SK-N-MC (cell line): Measurements from ENCODE around the gene ERH.

Experiments used
- DNase-seq: peaks from one replicate; pipeline ENCODE4 v3.0.0-alpha.2; 2011; ENCODE audit warnings: low read depth, low spot score
- H3K27ac ChIP-seq: fragments of 200-600 bp; sonication (generic); 2 replicates; pipeline ENCODE4 v1.5.1; 2016; ENCODE audit warnings: mixed run types
- H3K36me3 ChIP-seq: fragments of 200-600 bp; sonication (generic); 2 replicates; pipeline ENCODE4 v1.6.1; 2017; ENCODE audit warnings: antibody characterized with exemption, low read length, mixed read lengths; ENCODE audit not compliant: insufficient read depth
- H3K4me3 ChIP-seq: fragments of 200-600 bp; sonication (generic); 2 replicates; pipeline ENCODE4 v1.5.1; 2016
- H3K9ac ChIP-seq: fragments of 200-600 bp; sonication (generic); 2 replicates; pipeline ENCODE4 v1.8.0; 2017; ENCODE audit warnings: mixed run types, mixed read lengths; ENCODE audit not compliant: insufficient read length
- H3K9me3 ChIP-seq: fragments of 200-600 bp; sonication (generic); 2 replicates; pipeline ENCODE4 v1.6.1; 2017; ENCODE audit warnings: low read depth, mild to moderate bottlenecking, antibody characterized with exemption, low read length, moderate library complexity, mixed read lengths
- EZH2 ChIP-seq: fragments of 200-600 bp; sonication (generic); IDR thresholded peaks from one replicate; pipeline ENCODE4 v1.6.1; 2017; ENCODE audit warnings: antibody characterized with exemption
- FOXP2 ChIP-seq: optimal IDR thresholded peaks from 2 replicates; pipeline ENCODE3; 2011; ENCODE audit warnings: mild to moderate bottlenecking, moderate library complexity; ENCODE audit not compliant: insufficient read depth; ENCODE audit errors: extremely low read length, control extremely low read depth
- POLR2AphosphoS5 ChIP-seq: IDR thresholded peaks from 2 replicates; pipeline ENCODE4 v1.6.1; 2012; ENCODE audit warnings: mild to moderate bottlenecking, low read depth, low read length, borderline replicate concordance

ERH gene

DNA sequence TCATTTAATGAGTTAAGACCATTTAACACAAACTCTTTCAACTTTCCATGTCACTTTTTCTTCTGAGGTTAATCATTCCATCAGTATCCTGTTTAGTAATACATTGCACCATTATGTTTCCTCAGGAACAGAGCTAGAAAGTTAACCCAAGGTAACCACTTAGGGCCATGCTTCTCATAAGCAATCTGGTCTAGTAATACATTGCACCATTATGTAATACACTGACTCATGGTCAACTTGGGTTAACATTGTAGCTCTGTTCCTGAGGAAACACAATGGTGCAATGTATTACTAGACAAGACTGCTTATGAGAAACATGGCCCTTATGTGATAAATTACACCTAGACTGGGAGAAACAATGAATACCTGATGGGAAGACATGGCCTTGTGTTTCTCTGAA lies 21.7 kb downstream of the ERH start:
- peaks cover 65% of the 10 kb centered on the region for H3K36me3 ChIP-seq
- H3K9me3 ChIP-seq = no peaks in the 10 kb centered on the region
- H3K4me3 ChIP-seq = no peak overlapping the region
- no peak for DNase-seq
- no peak overlapping the region for H3K9ac ChIP-seq
- TF ChIP-seq FOXP2 (no peak), POLR2AphosphoS5 (no peak), EZH2 (no peak)
- no peak overlapping the region for H3K27ac ChIP-seq

DNA sequence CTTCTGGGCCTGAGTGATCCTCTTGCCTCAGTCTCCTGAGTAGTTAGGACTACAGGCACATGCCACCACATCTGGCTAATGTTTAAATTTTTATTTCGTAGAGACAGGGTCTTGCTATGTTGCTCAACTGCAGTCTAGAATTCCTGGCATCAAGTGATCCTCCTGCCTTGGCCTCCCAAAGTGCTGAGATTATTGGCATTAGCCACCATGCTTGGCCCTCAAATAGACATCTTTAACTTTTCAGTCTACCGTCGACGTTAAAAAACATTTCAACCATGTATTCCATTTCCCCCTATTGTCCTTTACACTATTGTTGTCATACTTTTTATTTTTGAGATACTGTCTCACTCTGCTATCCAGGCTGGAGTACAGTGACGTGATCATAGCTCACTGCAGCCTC lies 22.4 kb downstream of the ERH start:
- Histone ChIP-seq H3K9ac (no peak overlapping the region), H3K9me3 (no peaks in the 10 kb centered on the region), H3K36me3 (peaks cover 58% of the 10 kb centered on the region), H3K27ac (no peak overlapping the region), H3K4me3 (no peak overlapping the region)
- TF ChIP-seq EZH2 (no peak), POLR2AphosphoS5 (no peak; the same call in 1 of the 2 replicates), FOXP2 (no peak)
- no peak for DNase-seq

DNA sequence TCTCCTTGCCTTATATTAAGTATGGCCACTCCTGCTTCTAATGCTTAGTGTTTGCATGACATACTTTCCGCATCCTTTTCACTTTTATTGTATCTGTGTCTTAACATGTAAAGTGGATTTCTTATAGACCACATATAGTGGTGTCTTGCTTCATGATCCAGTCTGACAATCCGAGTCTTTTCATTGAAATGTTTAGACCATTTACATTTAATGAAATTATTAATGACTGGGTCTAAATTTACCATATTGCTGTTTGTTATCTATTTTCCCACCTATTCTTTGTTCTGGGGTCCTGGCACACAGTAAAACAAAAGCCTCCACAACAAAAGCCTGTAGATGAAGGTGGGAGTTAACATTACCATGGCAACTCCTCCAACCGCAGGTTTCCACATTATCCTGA lies 22.9 kb downstream of the ERH start:
- no peak for DNase-seq
- Histone ChIP-seq H3K9ac (no peak overlapping the region), H3K9me3 (no peaks in the 10 kb centered on the region), H3K4me3 (no peak overlapping the region), H3K27ac (no peak overlapping the region), H3K36me3 (peaks cover 53% of the 10 kb centered on the region)
- TF ChIP-seq EZH2 = no peak
- no peak for TF ChIP-seq POLR2AphosphoS5
- no peak for TF ChIP-seq FOXP2

DNA sequence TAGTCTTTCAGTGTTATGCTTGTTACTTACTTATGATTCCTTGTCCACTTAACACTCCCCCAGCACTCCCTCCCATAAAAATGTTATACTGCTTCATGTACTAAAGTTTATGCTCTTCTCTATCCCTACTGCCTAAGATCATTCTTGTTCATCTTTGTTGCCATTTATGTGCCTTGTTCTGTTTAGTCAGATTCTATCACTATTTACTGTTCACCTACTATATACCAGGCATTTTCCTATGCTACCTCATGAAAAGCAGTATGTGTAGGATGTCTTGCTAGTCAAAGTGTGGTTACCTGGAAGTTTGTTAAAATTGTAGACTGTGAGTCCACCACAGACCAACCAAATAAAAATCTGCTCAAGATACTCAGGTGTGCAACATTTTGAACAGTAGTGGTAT lies 23.9 kb downstream of the ERH start:
- H3K27ac ChIP-seq = no peak overlapping the region
- H3K9ac ChIP-seq = no peak overlapping the region
- no peak overlapping the region for H3K4me3 ChIP-seq
- no peaks in the 10 kb centered on the region for H3K9me3 ChIP-seq
- no peak for DNase-seq
- H3K36me3 ChIP-seq = peaks cover 43% of the 10 kb centered on the region
- TF ChIP-seq EZH2 (no peak), FOXP2 (no peak), POLR2AphosphoS5 (no peak)

DNA sequence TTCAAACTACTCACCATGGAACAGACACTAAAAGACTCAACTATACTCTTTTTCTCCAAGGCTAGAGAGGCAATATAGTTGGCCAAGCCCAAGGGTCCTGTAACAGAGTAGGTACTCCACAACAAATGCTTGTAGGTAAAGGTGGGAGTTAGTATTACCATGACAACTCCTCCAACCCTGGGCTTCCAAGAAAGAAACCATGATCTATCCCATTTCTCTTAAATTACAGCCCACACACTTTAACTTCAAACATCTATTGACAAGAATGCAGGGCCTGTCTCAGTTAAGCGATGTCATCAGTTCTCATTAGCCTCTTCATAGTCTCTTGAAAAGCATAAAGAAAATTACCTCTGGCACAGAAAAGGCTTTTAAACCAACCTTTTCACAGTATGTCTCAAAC lies 25.0 kb downstream of the ERH start:
- Histone ChIP-seq H3K27ac (no peak overlapping the region), H3K4me3 (no peak overlapping the region), H3K9me3 (no peaks in the 10 kb centered on the region), H3K9ac (no peak overlapping the region), H3K36me3 (peaks cover 33% of the 10 kb centered on the region)
- TF ChIP-seq POLR2AphosphoS5 (no peak), FOXP2 (no peak), EZH2 (no peak)
- no peak for DNase-seq

DNA sequence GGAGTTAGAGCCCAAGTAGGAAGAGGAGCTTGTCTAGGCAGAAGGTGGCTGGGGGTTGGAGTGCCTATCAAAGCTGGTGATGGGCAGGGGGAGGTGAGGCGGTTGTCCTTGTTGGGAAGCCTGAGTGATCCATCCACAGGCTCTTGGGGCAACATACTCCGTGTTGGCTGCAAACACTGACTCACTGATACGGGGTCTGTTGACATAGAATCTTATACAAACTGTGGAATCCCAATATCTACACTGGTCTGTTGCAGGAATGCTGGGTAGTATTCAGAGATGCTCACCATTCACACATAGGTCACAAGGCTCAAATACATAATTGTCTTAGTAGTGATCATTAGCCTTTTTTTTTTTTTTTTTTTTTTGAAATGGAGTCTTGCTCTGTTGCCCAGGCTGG lies 26.0 kb downstream of the ERH start:
- Histone ChIP-seq H3K4me3 (no peak overlapping the region), H3K9ac (no peak overlapping the region), H3K36me3 (peaks cover 24% of the 10 kb centered on the region), H3K9me3 (no peaks in the 10 kb centered on the region), H3K27ac (no peak overlapping the region)
- TF ChIP-seq EZH2 (no peak), POLR2AphosphoS5 (no peak), FOXP2 (no peak)
- no peak for DNase-seq

DNA sequence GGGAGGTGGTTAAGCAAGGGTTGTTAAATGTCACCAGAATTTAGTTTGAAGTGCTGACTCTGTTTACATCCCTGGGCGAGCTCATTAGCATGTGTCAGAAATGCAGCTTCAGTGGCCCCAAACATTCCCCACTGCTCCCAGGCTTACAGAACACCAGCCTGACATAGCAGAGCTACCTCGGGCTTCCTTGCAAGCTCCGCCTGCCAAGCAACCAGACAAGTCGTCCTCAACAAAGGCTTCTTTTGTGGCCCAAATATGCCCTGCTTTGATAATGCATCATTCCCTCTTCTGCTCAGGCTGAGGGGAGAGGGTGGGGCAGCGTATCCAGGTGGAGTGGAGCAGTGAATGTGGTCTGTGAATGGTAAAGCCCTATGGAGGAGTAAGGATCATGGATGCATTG lies 28.0 kb downstream of the ERH start:
- no peak overlapping the region for H3K9ac ChIP-seq
- no peak overlapping the region for H3K27ac ChIP-seq
- H3K9me3 ChIP-seq = no peaks in the 10 kb centered on the region
- H3K4me3 ChIP-seq = no peak overlapping the region
- no peak for TF ChIP-seq POLR2AphosphoS5
- no peak for TF ChIP-seq FOXP2
- TF ChIP-seq EZH2 = no peak
- H3K36me3 ChIP-seq = peaks cover 3% of the 10 kb centered on the region
- DNase-seq = no peak

DNA sequence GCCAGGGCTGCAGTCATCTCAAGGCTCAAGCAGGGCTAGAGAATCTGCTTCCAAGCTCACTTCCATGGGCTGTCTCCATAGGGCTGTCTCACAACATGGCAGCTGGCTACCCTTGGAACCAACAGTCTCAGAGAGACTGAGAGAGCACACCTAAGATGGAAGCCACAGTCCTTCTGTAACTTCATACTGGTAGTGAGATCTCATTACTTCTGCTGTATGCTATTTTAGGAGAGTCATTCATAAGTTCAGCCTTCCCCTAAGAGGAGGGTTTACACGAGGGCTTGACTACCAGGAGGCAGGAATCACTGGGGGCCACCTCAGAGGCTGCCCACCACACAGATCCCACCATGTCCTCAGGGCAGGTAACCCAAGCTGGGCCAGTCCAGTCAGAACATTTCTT lies 29.7 kb downstream of the ERH start:
- Histone ChIP-seq H3K9ac (no peak overlapping the region), H3K36me3 (no peaks in the 10 kb centered on the region; the same call in 1 of the 2 replicates)
- DNase-seq = no peak

DNA sequence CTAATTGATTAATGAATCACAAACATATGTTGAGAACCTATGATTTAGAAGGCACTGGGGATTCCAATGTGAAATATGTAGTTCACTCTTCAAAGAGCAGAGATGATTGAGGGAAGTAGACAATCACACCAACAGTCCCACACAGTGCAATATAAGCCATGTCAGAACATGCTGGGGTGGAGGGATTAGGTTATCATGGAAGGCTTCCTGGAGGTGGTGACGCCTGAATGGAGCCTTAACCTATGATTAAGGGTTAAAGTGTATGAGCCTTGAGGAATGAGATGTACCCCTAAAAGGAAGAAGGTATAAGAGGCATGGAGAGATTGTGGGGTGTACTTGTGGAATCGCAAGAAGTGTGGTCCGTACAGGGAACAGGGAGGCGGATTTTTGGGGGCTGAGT lies 31.3 kb downstream of the ERH start:
- Histone ChIP-seq H3K9ac (no peak overlapping the region), H3K27ac (no peak overlapping the region), H3K9me3 (no peaks in the 10 kb centered on the region), H3K4me3 (no peak overlapping the region), H3K36me3 (no peaks in the 10 kb centered on the region)
- DNase-seq = no peak
- no peak for TF ChIP-seq EZH2
- no peak for TF ChIP-seq POLR2AphosphoS5
- TF ChIP-seq FOXP2 = no peak

More for the DNA sequence above, 29.7 kb downstream of the ERH start:
- no peaks in the 10 kb centered on the region for H3K9me3 ChIP-seq
- TF ChIP-seq POLR2AphosphoS5 = no peak
- no peak for TF ChIP-seq FOXP2
- no peak for TF ChIP-seq EZH2
- no peak overlapping the region for H3K4me3 ChIP-seq
- no peak overlapping the region for H3K27ac ChIP-seq
